ENCODE data around the gene TTC19.

TTC19 gene

DNA sequence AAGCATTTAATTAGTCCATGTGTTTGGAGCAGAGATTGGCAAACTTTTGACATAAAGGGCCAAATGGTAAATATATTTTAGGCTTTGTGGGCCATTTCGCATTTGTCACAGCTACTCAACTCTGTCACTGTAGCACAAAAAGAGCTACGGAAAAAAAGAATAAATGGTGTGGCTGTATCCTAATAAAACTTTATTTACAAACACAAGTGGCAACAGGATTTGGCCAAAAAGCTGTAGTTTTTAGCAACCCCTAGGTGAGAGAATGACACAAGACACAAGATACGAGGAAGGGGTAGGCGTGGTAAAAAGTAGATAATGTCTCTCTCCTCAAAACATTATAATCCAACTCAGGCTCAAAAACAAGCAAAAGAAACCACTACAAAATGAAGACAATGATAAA lies 66.5 kb downstream of the TTC19 start:
- H2AK5ac ChIP-seq (ENCODE audit: low read depth, low read length), result no peak overlapping the region
- H3K36me3 ChIP-seq (replicated peaks in 1 of 2; ENCODE audit: control insufficient read depth in 2 of 2, insufficient read depth in 2 of 2, low read length in 2 of 2), result peaks cover 35 to 99% of the 10 kb centered on the region in 2 donors
- H3K9ac ChIP-seq (ENCODE audit: low read depth, low read length, poor library complexity), result no peak overlapping the region
- no peak overlapping the region for H3K14ac ChIP-seq (ENCODE audit: low read length)
- H3K9me3 ChIP-seq (replicated peaks in 1 of 2; ENCODE audit: control insufficient read depth in 2 of 2, insufficient read depth in 1 of 2, low read depth in 1 of 2, low read length in 2 of 2), result no peaks in the 10 kb centered on the region
- no peak overlapping the region for H2BK120ac ChIP-seq (ENCODE audit: low read depth, low read length)
- H4K8ac ChIP-seq (ENCODE audit: low read depth, low read length), result no peak overlapping the region
- H2BK5ac ChIP-seq (ENCODE audit: low read length), result no peak overlapping the region
- no peak overlapping the region for H3K4me3 ChIP-seq (ENCODE audit: low read length in 2 of 2)
- no peak overlapping the region for H3K23ac ChIP-seq (ENCODE audit: low read depth, low read length, poor library complexity)
- H4K91ac ChIP-seq (ENCODE audit: low read depth, low read length, poor library complexity), result no peak overlapping the region
- no peak overlapping the region for H3K27ac ChIP-seq (replicated peaks; ENCODE audit: low read length)
- no peak overlapping the region for H3K4me2 ChIP-seq (ENCODE audit: insufficient read depth, low read length, poor library complexity, severe bottlenecking)
- H3K18ac ChIP-seq (ENCODE audit: low read length), result no peak overlapping the region
- no peak for DNase-seq (ENCODE audit: low spot score)
- H3K4ac ChIP-seq (ENCODE audit: low read length), result no peak overlapping the region
- H3K4me1 ChIP-seq (ENCODE audit: control insufficient read depth in 2 of 2, insufficient read depth in 1 of 2, low read depth in 1 of 2, low read length in 2 of 2), result no peaks in the 10 kb centered on the region
- no peaks in the 10 kb centered on the region for H3K79me1 ChIP-seq (ENCODE audit: low read depth, low read length)
- H3K27me3 ChIP-seq (ENCODE audit: control insufficient read depth in 3 of 3, insufficient read depth in 3 of 3, low read depth in 1 of 3, low read length in 3 of 3), result no peaks in the 10 kb centered on the region
- no CpG with 5 or more reads among the region's 4 CpGs for WGBS, 2 donors (ENCODE audit: extremely low coverage in 2 of 2, insufficient read length in 2 of 2, insufficient replicate concordance in 1 of 2)
- no peak overlapping the region for H2BK15ac ChIP-seq (ENCODE audit: low read length)
- no peak overlapping the region for H2AFZ ChIP-seq (ENCODE audit: low read length)
- H2BK12ac ChIP-seq (ENCODE audit: low read length), result no peak overlapping the region

DNA sequence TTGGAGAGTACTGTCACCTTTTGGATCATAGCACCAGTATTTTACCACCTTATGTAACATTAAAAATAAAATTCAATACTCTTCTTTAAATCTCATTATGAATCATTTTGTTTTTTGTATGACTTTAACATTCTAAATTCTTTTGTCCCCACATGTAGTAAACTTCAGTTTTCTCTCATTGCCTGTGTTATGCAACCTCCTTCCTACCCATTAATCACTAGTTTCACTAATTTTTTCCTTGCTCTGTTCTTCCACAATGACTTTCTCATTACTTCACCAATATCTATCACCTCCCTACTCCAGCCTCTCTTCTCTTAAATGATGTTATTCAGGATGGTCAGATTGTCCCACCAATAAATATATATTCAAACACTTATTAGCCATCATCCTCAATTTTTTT lies 68.7 kb downstream of the TTC19 start:
- no peaks in the 10 kb centered on the region for H3K79me1 ChIP-seq (ENCODE audit: low read depth, low read length)
- no peak overlapping the region for H3K18ac ChIP-seq (ENCODE audit: low read length)
- no peak overlapping the region for H3K27ac ChIP-seq (replicated peaks; ENCODE audit: low read length)
- H3K4ac ChIP-seq (ENCODE audit: low read length), result no peak overlapping the region
- H3K27me3 ChIP-seq (ENCODE audit: control insufficient read depth in 3 of 3, insufficient read depth in 3 of 3, low read depth in 1 of 3, low read length in 3 of 3), result no peaks in the 10 kb centered on the region
- no peak for DNase-seq (ENCODE audit: low spot score)
- no peaks in the 10 kb centered on the region for H3K4me1 ChIP-seq (ENCODE audit: control insufficient read depth in 2 of 2, insufficient read depth in 1 of 2, low read depth in 1 of 2, low read length in 2 of 2)
- no peak overlapping the region for H2AK5ac ChIP-seq (ENCODE audit: low read depth, low read length)
- no peak overlapping the region for H3K9ac ChIP-seq (ENCODE audit: low read depth, low read length, poor library complexity)
- H3K36me3 ChIP-seq (replicated peaks in 1 of 2; ENCODE audit: control insufficient read depth in 2 of 2, insufficient read depth in 2 of 2, low read length in 2 of 2), result peaks cover 27 to 99% of the 10 kb centered on the region in 2 donors
- H4K91ac ChIP-seq (ENCODE audit: low read depth, low read length, poor library complexity), result no peak overlapping the region
- no peak overlapping the region for H3K4me2 ChIP-seq (ENCODE audit: insufficient read depth, low read length, poor library complexity, severe bottlenecking)
- no peak overlapping the region for H2BK120ac ChIP-seq (ENCODE audit: low read depth, low read length)
- H3K14ac ChIP-seq (ENCODE audit: low read length), result no peak overlapping the region
- H4K8ac ChIP-seq (ENCODE audit: low read depth, low read length), result no peak overlapping the region
- H3K9me3 ChIP-seq (replicated peaks in 1 of 2; ENCODE audit: control insufficient read depth in 2 of 2, insufficient read depth in 1 of 2, low read depth in 1 of 2, low read length in 2 of 2), result no peaks in the 10 kb centered on the region
- H2BK12ac ChIP-seq (ENCODE audit: low read length), result no peak overlapping the region
- no peak overlapping the region for H3K23ac ChIP-seq (ENCODE audit: low read depth, low read length, poor library complexity)
- no peak overlapping the region for H2AFZ ChIP-seq (ENCODE audit: low read length)
- H2BK15ac ChIP-seq (ENCODE audit: low read length), result no peak overlapping the region
- H2BK5ac ChIP-seq (ENCODE audit: low read length), result no peak overlapping the region
- no peak overlapping the region for H3K4me3 ChIP-seq (ENCODE audit: low read length in 2 of 2)

DNA sequence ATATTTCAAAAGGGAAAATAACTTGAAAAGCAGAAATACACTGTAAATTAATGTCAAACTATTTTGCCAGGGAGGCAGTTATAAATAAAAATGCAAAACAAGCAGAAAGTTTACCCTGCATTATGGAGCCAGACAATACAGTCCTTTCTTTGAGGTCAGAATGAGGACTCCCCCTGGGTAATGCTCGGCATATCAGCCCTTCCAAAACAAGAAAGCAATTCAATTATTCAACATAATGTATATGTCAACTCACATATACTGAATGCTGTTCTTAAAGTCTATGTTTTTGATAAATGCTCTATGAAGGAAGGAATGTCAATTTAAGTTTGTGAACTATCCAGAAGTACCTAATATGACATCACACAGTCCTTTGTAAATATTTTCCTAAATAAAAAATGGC lies 72.4 kb downstream of the TTC19 start:
- Histone ChIP-seq H3K4me1 (ENCODE audit: control insufficient read depth in 2 of 2, insufficient read depth in 1 of 2, low read depth in 1 of 2, low read length in 2 of 2) (no peaks in the 10 kb centered on the region), H3K4me2 (ENCODE audit: insufficient read depth, low read length, poor library complexity, severe bottlenecking) (no peak overlapping the region), H3K27ac (replicated peaks; ENCODE audit: low read length) (no peak overlapping the region), H3K27me3 (ENCODE audit: control insufficient read depth in 3 of 3, insufficient read depth in 3 of 3, low read depth in 1 of 3, low read length in 3 of 3) (no peaks in the 10 kb centered on the region), H4K8ac (ENCODE audit: low read depth, low read length) (no peak overlapping the region), H2BK15ac (ENCODE audit: low read length) (no peak overlapping the region), H2BK12ac (ENCODE audit: low read length) (no peak overlapping the region), H4K91ac (ENCODE audit: low read depth, low read length, poor library complexity) (no peak overlapping the region), H2AK5ac (ENCODE audit: low read depth, low read length) (no peak overlapping the region), H3K36me3 (replicated peaks in 1 of 2; ENCODE audit: control insufficient read depth in 2 of 2, insufficient read depth in 2 of 2, low read length in 2 of 2) (peaks cover 30 to 98% of the 10 kb centered on the region in 2 donors), H2BK120ac (ENCODE audit: low read depth, low read length) (no peak overlapping the region), H3K23ac (ENCODE audit: low read depth, low read length, poor library complexity) (no peak overlapping the region), H3K4ac (ENCODE audit: low read length) (no peak overlapping the region), H3K9me3 (replicated peaks in 1 of 2; ENCODE audit: control insufficient read depth in 2 of 2, insufficient read depth in 1 of 2, low read depth in 1 of 2, low read length in 2 of 2) (no peaks in the 10 kb centered on the region), H3K79me1 (ENCODE audit: low read depth, low read length) (no peaks in the 10 kb centered on the region), H2BK5ac (ENCODE audit: low read length) (no peak overlapping the region), H3K14ac (ENCODE audit: low read length) (no peak overlapping the region), H2AFZ (ENCODE audit: low read length) (no peak overlapping the region), H3K4me3 (ENCODE audit: low read length in 2 of 2) (no peak overlapping the region), H3K9ac (ENCODE audit: low read depth, low read length, poor library complexity) (no peak overlapping the region), H3K18ac (ENCODE audit: low read length) (no peak overlapping the region)
- no CpG with 5 or more reads among the region's 1 CpG for WGBS, 2 donors (ENCODE audit: extremely low coverage in 2 of 2, insufficient read length in 2 of 2, insufficient replicate concordance in 1 of 2)
- no peak for DNase-seq (ENCODE audit: low spot score)

DNA sequence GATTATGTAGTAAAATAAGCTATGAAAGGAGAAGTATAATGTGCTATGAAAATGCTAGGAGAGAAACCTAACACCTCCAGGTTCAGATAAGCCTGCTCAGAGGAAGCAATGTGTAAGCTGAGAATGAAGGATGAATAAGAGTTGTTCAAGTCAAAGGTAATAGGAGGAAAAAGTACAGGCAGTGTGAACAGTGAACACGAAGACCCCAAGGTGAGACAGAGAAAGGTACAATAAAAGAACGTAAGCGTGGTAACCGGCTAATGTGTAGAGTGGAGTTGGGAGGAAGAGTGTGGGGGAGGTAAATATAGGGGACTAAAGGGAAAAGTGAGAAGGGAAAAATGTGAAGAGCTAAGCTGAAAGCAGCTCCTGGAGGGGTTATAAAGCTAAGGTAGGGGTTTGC lies 74.2 kb downstream of the TTC19 start:
- Histone ChIP-seq H3K14ac (ENCODE audit: low read length) (no peak overlapping the region), H3K36me3 (replicated peaks in 1 of 2; ENCODE audit: control insufficient read depth in 2 of 2, insufficient read depth in 2 of 2, low read length in 2 of 2) (peaks cover 28 to 95% of the 10 kb centered on the region in 2 donors), H2AFZ (ENCODE audit: low read length) (no peak overlapping the region)

More for the DNA sequence above, 74.2 kb downstream of the TTC19 start:
- Histone ChIP-seq H3K4me3 (ENCODE audit: low read length in 2 of 2) (no peak overlapping the region), H3K27ac (replicated peaks; ENCODE audit: low read length) (no peak overlapping the region), H3K18ac (ENCODE audit: low read length) (no peak overlapping the region), H2AK5ac (ENCODE audit: low read depth, low read length) (no peak overlapping the region), H3K9ac (ENCODE audit: low read depth, low read length, poor library complexity) (no peak overlapping the region), H3K4ac (ENCODE audit: low read length) (no peak overlapping the region), H3K9me3 (replicated peaks in 1 of 2; ENCODE audit: control insufficient read depth in 2 of 2, insufficient read depth in 1 of 2, low read depth in 1 of 2, low read length in 2 of 2) (no peaks in the 10 kb centered on the region), H3K23ac (ENCODE audit: low read depth, low read length, poor library complexity) (no peak overlapping the region), H3K4me1 (ENCODE audit: control insufficient read depth in 2 of 2, insufficient read depth in 1 of 2, low read depth in 1 of 2, low read length in 2 of 2) (no peaks in the 10 kb centered on the region), H3K27me3 (ENCODE audit: control insufficient read depth in 3 of 3, insufficient read depth in 3 of 3, low read depth in 1 of 3, low read length in 3 of 3) (no peaks in the 10 kb centered on the region), H2BK5ac (ENCODE audit: low read length) (no peak overlapping the region), H4K91ac (ENCODE audit: low read depth, low read length, poor library complexity) (no peak overlapping the region), H3K4me2 (ENCODE audit: insufficient read depth, low read length, poor library complexity, severe bottlenecking) (no peak overlapping the region), H2BK15ac (ENCODE audit: low read length) (no peak overlapping the region), H2BK12ac (ENCODE audit: low read length) (no peak overlapping the region), H4K8ac (ENCODE audit: low read depth, low read length) (no peak overlapping the region), H2BK120ac (ENCODE audit: low read depth, low read length) (no peak overlapping the region), H3K79me1 (ENCODE audit: low read depth, low read length) (no peaks in the 10 kb centered on the region)
- DNase-seq (ENCODE audit: low spot score), result no peak
- 100% methylated on average over 3 of the region's 4 CpGs; no CpG with 5 or more reads in 1 of the 2 donors for WGBS, 2 donors (ENCODE audit: extremely low coverage in 2 of 2, insufficient read length in 2 of 2, insufficient replicate concordance in 1 of 2)

All from neuronal stem cell (in vitro differentiated cells).